ENCODE measurements around the gene PEG3.

Gene PEG3

GRCh38 chr19:56806639-56807038, 33.9 kb downstream of the PEG3 start:
- DNase-seq: no peak
